ENCODE data around the gene NFE2L2. TPM values are rescaled to one million over a fixed set of nuclear protein-coding genes. Genes with fewer than 3 reads are reported as not detected.
A peak's percentile ranks its signal among the peaks of the same experiment; 100 is the strongest.

NFE2L2 gene
- total and polyA plus RNA-seq, 9 of the 15 experiments (the other 6 are each of a cell fraction or from before 2014, with no cell fraction given), result 29.3 to 120 (median 59.3) TPM

- no peak for TF ChIP-seq PHTF2 (CRISPR knock-in tag; IDR thresholded peaks at IDR 0.05)
Measured at GRCh38 chr2:177282787-177283572, 18.5 kb upstream of the NFE2L2 start (continued).

- in situ Hi-C loops (cut with MboI), result no loop called here
Measured at GRCh38 chr2:177282181-177282641, 17.7 kb upstream of the NFE2L2 start.

More at GRCh38 chr2:177282181-177282641, 17.7 kb upstream of the NFE2L2 start:
- FAIRE-seq (no peak), ATAC-seq (peak; percentile 43), DNase-seq (ENCODE audit: extremely low read depth in 1 of 4, low spot score in 3 of 4) (no peak)
- TF ChIP-seq PPARD (CRISPR knock-in tag; IDR thresholded peaks at IDR 0.05), result no peak
- TF ChIP-seq NR2C2 (CRISPR knock-in tag; IDR thresholded peaks at IDR 0.05), result no peak
- 0 out of 2 replicates have a peak, but pooled peaks have one; percentile 15 for TF ChIP-seq NR2C2 (tag; IDR thresholded peaks at IDR 0.05)
- TF ChIP-seq POLR2AphosphoS2 (IDR thresholded peaks at IDR 0.05; ENCODE audit: low read length), result no peak
- peak; percentile 51 for TF ChIP-seq NFIC (IDR thresholded peaks at IDR 0.05)
- peak; percentile 10; the same call in 1 of the 2 replicates for TF ChIP-seq SMAD4 (CRISPR knock-in tag; conservative IDR thresholded peaks at IDR 0.05)
- Histone ChIP-seq H2AFZ (ENCODE audit: low read depth, low read length) (peak overlapping the region; percentile 63), H3K9me3 (replicated peaks; ENCODE audit: control insufficient read depth, insufficient read depth, low read depth, low read length) (no peaks in the 10 kb centered on the region), H3K79me2 (ENCODE audit: control insufficient read depth, insufficient read depth, low read length) (no peaks in the 10 kb centered on the region), H3K27ac (ENCODE audit: extremely low read depth, low read depth, low read length) (no peak overlapping the region), H3K9me1 (ENCODE audit: control insufficient read depth, insufficient read depth, low read length) (no peaks in the 10 kb centered on the region), H3K9ac (ENCODE audit: insufficient read depth in 1 of 2, low read depth in 2 of 2, low read length in 2 of 2) (no peak overlapping the region; a peak in 1 of 4 replicates), H3K27me3 (ENCODE audit: control insufficient read depth in 2 of 2, insufficient read depth in 2 of 2, low read length in 2 of 2) (no peaks in the 10 kb centered on the region), H3K4me1 (replicated peaks in 1 of 2; ENCODE audit: control insufficient read depth in 2 of 2, insufficient read depth in 2 of 2, low read length in 2 of 2) (peaks cover 4 to 24% of the 10 kb centered on the region in 2 experiments; a peak in 3 of 5 replicates), H3K4me2 (ENCODE audit: insufficient read depth, low read length) (no peak overlapping the region), H3K4me3 (no peak overlapping the region), H3K36me3 (ENCODE audit: control insufficient read depth, insufficient read depth, low read length) (no peaks in the 10 kb centered on the region), H4K20me1 (replicated peaks; ENCODE audit: control insufficient read depth, insufficient read depth, low read length) (no peaks in the 10 kb centered on the region)
- intact Hi-C loops (cut with micrococcal nuclease), result no loop called here
- ChIA-PET POLR2A (interaction anchor here (0.7 to 12.1 kb wide), 4 partner anchors 14 to 70 kb away, joined by 3 to 199 read pairs (median 4); partner anchors contain the start of genes HNRNPA3 and NFE2L2), CTCF (ENCODE audit: low intra/inter-chr PET ratio) (no interaction called here)
- WGBS (ENCODE audit: insufficient coverage, low coverage, missing lambda C conversion rate), result 25% methylated on average over 3 of the region's 3 CpGs
- BruUV-seq (replicated peaks), result no TSS peak

Measured in K562 (cell line).